ENCODE data around the gene RFX8.
"Not testable (repeated sequence)": the region's sequence is repeated elsewhere in the genome, so short reads cannot be mapped to it uniquely, and the experiment has no call there.

Gene RFX8

DNA sequence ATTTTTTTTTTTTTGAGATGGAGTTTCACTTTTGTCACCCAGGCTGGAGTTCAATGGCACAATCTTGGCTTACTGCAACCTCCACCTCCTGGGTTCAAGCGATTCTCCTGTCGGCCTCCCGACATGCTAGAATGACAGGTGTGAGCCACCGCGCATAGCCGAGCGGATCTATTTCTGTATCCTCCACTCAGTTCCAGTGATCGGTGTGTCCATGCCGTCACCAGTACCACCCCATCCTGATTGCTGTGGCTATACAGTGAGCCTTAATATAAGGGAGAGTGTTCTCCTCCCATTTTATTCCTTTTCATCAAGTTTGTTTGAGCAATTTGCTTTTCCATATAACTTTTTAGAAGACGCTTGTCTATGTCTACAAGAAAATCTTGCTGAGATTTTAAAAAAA is 35.2 kb downstream of the RFX8 start:
- DNase-seq: no peak

DNA sequence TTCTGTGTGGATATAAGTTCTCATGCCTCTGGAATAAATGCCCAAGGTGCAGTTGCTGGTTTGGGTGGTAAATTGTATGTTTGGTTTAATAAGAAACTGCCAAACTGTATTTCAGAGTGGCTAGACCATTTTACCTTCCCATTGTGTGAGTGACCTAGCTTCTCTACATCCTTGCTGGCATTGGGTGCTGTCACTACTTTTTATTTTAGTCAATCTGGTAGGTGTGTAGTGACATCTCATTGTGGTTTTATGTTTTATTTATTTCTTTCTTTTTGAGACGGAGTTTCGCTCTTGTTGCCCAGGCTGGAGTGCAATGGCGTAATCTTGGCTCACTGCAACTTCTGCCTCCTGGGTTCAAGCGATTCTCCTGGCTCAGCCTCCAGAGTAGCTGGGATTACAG is 36.4 kb downstream of the RFX8 start:
- DNase-seq: not testable (repeated sequence)

DNA sequence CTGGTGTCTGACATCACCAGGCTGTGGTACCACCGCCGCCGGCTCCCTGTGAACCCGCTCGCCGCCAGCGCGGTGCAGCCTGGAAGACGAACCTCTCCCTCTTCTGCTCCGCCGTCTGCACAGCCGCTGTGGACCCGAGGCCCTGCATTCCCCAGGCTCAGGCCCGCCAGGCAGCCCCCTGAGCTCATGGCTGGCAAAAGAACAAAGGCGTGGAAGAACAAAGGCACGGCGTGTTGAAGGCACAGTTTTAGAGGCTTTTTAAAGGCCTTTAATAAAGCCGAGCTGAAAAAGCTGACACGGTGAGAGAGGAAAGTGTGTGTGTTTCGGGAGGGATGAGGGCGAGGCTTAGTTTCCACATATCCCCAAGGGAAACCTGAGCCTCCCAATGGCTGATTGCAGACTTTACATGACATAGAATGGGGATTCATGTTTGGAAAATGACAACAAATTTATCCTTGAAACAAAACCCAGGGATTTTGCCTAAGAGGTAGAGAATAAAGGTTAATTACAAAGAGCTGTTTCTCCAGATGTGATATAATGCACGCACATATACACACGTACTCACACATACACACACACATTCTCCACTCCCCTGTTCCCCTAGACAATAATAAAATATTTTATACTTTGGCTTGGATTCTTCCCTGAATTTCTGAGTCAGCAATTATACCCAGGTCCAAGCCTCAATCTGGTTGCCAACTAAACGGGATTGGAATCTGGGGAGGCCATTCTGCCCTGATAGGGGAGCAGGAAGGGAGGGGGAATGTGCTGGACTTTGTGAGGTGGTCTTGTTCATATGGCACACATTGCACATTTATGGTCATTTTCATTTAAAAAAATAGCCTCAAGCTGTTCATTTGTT is 39.7 kb downstream of the RFX8 start:
- DNase-seq: no peak

DNA sequence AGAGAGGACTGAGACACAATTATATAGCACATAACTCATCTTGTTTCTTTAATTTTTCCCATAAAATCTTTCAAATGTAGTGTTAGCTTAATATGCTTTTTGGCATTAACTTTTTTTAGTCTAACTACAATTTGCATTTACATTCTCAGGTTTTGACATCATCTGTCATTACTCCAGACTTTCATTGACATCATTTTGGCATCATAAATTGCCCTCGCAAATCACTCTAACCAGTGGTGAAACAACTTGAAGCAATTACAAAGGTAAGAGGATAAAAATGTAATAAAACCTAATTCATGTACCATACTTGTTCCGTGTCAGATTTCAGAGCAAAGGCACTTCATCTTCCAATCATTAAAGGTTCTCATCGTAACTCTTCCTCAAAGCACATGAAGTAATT is 41.4 kb downstream of the RFX8 start:
- DNase-seq: no peak

DNA sequence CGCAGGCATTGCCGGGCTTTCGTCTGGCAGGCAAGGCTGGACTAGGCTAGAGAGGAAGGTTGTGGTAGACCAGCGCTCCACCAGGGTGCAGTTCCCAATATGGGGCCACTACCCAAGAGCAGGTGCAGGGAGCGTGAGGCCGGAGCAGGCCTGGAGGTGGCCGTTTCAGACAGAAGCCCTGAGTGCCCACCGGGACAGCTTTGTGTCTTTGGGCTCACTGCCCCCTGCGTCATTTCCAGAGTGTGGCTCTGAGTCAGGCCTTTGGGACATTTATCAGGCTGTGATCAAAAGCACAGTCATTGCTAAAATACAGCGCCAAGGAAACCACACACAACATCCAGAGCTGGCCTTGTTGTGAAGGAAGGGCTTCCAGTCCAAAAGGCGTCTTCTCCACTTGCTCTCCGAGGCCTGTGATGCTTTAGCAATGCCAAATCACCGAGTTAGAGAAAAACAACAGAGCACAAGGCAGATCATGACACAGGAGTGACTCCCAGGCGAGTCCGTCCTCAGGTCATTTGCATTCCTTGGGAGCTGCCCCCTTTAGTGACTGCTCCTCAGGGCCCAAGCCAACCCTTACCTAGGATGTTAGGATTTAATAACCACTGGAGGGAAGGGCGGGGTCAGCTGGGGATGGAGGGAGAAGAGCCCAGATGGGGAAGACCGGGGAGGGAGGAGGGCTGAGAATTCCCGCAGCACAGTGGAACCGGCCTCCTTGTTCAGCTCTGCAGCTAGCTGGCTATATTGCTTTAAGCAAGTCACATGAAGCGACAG is 42.3 kb downstream of the RFX8 start:
- DNase-seq: no peak

DNA sequence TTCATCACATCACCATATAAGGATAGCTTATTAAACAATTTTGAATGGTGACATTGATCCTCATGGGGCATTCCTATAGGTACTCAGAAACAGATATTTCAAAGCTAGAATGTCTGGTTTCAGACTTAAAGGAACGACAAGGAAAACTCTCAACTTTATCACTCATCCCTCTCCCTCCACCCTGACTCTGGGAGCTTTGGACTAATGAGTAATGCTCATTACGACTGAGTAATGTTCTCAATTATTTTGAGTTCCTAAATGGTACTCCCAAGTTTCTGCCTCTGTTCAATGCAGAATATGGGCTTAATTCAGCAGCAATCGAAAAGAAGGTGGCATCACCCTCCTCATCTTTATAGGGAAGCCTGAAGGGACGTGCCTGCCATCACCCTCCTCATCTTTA is 43.4 kb downstream of the RFX8 start:
- no peak for DNase-seq

DNA sequence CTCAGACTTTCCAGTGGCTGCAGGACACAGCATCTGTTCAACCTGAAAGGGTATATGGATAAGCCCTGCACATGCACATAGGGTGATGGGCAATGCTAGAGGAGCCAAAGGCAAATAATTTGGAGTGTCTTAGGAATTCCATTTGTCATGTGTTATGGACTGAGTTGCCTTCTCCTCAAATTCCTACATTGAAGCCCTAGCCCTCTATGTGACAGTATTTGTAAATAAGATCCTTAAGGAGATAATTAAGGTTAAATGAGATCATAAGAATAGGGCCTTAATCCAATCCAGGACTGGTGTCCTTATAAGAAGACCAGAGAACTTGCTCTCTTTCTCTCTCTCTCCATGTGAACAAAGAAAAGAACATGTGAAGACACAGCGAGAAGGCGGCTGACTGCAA is 44.8 kb downstream of the RFX8 start:
- no peak for DNase-seq

DNA sequence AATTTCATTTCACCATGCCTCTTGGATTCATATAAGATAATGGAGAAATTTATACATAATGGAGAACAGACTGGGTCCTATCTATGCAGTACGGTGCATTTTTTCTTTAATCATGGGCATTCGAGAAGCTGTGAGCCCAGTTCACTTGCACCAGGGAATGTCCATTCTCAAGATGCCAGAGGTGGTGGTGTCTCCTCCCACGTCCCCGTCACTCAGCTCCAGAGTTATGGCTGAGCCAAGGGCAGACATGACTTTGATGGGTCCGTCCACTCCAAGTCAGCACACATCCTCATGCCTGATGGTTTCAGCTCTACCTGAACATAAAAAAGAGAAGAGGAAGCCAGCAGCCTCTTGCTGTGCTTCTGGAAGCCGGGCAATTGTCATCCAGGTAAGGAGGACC is 45.5 kb downstream of the RFX8 start:
- DNase-seq: no peak

DNA sequence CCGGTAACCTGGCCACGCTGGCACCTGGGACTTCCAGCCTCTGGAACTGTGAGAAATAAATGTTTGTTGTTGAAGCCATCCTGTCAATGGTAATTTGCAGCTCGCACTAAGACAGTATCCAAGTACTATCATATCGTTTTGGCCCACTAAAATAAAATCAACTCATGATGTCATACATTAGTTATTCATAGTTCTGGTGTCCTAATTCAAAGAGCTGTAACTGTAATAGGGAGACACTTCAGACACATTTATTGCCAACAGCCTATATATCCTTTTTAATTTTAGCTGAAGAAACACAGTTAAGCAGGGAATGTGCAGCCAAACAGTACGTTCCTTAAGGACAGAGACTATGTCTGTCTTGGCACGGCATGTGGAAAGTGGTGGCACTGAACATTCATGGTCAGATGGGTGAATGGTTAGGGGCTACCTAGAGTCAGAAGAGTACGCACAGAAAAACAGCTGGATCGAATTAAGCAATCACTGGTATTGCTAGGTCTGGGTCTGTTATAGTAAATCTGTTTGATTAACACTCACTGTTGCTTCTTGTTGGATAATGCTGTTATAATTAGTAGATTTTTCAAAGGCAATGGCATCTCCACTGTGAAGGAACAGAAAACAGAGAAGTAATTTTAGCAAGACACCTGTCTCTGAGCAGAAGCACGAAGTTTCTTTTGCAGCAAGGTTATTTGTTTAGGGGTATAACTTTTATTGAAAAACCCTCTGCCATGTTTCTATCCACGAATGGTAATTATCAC is 46.3 kb downstream of the RFX8 start:
- DNase-seq: no peak

DNA sequence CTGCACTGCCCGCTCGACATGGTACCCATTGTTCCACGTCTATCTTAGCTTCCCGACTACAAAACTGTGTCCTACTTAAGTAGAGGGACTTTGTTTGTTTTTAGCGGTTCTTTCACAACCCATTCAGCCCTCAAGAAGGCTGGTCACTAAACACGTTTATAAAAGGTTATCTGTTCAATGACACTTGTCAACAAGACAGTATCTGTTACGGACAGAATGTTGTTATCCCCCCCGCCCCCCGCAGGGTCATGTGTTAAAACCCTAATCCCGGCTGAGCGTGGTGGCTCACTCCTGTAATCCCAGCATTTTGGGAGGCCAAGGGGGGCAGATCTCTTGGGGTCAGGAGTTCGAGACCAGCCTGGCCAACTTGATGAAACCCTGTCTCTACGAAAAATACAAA is 47.2 kb downstream of the RFX8 start:
- no peak for DNase-seq

DNA sequence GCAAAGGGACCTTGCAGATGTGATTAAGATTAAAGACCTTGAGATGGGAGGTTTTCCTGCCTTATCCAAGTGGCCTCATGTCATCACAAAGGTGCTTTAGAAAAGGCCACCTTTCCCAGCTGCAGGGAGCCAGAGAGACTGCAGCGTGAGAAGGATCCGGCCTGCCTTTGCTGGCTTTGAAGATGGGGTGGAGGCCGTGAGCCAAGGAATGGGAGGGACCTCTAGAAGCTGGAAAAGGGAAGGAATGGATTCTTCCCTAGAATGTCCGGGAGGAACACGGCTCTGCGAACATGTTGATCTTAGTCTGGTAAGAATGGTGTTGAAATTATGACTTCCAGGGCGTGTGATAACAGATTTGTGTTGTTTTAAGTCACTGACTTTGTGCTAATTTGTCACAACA is 47.7 kb downstream of the RFX8 start:
- no peak for DNase-seq

DNA sequence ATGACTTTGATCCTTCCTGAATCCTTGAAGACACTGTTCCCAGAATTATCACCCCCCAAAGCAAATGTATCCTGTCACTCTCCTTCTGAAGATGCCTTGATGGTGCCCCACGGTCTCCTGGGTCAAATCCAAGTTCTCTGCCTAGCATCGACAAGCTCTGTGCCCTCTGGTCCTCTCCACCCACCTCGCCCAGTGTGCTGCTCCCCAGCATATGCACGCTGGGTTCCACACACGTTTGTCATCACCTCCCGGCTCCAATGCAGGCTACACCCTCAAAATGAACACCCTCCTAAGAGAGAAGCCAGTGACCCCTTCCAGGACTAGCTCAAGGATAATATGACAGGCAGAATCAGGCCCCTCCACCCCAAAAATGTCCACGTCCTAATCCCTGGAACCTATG is 48.1 kb downstream of the RFX8 start:
- no peak for DNase-seq

DNA sequence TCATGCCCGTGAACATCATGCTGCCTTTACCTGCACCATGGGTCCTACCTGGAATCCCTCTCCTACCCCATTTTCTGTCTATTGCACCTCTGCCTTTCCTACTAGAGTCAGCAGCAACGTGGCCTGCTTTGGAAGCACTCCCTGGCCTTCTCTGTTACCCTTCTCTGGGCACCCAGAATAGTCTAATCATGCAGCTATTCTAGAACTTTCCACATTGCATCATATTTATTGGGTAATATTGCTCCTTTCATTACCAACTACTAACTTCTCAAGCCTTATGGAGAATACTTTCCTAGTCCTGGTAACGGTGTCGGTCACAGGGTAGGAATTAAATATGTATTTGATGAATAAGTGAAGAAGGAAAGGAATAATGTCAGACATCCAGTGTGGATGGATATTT is 54.3 kb downstream of the RFX8 start:
- DNase-seq: no peak

DNA sequence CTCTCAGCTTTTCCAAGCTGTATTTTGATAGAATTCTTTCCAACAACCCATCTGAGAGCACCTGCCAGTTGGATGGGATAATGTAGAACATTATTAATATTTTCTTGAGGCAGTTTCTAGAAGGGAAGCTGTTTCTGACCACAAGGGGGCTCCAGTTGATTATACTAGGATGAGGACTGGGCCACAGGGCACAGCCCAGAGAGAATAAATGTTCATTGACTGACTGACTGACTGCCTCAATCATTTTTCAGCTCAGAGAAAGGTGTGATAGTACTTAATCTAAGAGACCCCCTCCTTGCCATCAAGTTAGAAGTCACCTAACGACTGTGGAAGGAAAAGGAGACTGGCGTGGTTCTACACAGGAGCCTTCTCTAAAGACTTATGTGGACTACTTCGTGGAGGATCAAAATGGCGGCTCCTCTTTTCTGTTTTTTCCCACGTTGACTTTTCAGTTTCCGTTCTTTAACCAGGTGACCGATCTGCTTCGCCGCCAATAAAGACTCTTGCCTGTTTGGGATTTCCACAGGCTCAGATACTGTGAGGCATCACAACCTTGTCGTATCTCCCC is 55.7 kb downstream of the RFX8 start:
- DNase-seq: peak; percentile 19 to 46

DNA sequence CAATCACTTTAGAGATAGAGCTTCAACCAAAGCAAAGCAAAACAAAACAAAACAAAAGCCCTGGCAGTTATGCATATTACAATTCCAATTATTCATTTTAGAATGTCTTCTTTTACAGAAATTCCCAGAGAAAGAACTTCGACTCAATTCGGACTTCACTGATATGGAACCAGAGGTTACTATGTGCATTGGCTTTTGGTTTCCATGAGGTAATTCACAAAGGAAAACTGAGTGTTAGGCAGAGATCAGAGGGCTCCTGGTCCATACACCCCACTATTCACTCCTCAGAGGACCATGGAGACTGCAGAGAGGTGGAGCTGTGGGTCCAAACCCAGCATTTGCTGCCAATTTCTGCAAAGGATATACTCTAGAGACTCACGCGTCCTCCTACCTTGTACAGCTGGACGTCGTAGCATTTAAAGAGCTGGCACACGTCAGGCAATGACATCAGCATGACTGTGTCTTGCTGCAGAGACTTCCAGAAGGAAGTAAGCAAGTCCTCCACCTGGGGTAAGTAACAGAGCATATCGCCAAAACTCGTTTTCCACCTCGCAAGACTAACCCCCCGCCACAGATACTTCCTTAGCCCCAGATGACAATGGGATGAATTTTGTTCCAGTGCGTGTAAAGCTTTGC is 56.3 kb downstream of the RFX8 start:
- DNase-seq: no peak

DNA sequence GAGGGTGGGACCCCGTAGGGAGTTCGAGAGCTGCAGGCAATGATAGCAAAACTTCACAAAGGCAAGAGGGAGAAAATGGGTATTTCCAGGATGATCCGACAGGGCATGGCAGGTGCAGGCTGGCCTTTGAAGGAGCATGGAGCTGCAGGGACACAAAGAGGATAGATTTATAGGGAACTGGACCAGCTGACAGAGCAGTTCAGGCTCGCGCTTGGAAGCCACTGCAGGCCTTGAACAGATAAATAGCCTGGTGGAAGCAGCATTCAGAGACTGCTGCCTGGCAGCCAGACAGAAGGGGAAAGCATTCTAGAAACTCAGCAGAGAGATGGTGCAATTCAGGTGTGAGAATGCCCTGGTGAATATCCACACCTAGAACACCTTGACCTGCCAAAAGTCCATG is 58.3 kb downstream of the RFX8 start:
- no peak for DNase-seq

DNA sequence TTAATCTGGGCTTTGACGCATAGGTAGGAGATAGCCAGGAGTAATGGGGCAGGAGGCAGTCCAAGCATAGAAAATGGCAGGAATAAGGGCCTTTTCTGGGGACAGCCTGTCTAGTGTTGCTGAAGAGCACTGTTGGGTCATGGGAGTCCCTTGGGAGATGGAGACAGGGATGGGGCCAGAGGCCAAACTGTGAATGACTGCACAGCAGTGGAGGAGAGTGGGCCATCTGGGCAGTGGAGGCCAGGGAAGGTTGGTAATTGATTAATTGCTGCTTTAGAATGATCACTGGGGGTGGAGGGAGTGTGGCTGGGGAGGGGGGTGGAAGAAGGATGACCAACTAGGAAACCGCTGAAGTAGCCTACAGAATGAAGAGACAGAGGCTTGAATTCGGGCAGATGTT is 59.0 kb downstream of the RFX8 start:
- no peak for DNase-seq

DNA sequence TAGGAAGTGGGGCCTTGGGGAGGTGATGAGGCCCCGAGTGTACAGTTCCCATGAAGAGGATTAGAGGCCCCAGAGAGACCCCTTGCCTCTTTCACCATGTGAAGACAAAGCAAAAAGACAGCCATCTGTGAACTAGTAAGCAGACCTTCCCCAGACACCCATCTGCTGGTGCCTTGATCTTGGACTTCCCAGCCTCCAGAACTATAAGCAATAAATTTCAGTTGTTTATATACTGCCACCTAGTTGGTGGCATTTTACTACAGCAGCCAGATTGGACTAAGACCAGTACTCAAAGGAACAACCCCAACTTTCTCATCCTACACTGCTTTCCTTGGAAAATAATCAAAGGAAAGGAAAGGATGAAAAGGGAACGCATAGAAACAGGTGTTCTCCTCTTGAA is 59.7 kb downstream of the RFX8 start:
- DNase-seq: no peak

DNA sequence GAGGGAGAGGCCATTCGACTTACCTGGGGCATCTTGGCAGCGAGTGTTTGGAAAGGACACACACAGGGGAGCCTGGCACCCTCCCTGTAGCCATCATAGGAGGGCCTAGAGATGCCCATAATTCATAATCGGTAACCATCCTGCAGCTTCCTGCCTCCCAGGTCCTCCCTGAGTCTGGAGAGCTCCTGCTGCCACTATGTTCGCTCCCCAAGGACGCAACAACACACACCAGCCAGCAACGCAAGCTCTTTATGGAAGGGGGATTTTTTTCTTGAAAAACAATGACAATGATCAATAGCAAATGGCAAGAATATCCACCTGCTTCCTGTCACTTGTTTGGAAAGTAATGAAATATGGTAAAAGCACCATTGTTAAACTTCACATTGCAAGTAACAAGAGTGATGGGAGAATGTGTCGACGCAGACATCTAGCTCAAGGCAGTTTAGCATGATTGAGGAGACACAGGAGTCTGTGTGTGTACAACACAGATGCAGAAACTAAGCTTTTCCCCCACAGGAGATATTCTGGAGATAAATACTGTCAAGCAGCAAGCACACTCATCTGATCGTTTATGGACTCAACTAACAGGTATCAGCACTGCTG is 62.7 kb downstream of the RFX8 start:
- DNase-seq: no peak

DNA sequence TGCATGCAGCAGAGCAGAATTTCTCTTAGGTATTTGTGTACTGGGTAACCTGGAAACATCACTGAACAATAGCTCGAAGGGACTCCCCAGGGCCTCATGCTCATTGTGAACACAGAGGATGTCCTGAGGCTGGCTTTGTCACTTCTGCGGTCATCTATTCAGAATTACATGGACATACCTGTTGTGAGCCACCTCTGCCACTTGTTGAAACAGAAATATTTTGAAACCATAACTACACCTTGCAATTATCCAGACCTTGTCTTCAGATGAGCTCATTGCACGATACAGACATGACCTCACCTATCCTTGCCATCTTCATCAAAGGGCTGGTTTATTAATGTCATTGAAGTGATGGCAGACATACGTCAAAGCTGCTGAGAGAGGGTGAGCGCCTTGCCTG is 64.2 kb downstream of the RFX8 start:
- DNase-seq: no peak

DNA sequence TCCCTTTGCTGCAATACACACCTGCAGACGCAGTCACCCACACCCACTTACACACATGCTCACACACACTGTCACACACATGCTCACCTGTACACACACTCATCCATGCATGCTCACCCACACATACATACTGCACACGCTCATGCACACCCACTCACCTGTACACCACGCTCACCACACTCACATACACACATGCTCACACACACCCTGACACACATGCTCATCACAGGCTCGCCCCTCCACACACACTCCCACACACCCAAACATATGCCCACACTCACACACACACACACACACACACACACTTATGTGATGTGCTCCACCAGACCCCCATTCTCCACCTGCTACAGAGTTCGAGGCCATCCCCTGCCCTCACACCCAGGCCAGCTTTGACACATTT is 64.8 kb downstream of the RFX8 start:
- DNase-seq: no peak

DNA sequence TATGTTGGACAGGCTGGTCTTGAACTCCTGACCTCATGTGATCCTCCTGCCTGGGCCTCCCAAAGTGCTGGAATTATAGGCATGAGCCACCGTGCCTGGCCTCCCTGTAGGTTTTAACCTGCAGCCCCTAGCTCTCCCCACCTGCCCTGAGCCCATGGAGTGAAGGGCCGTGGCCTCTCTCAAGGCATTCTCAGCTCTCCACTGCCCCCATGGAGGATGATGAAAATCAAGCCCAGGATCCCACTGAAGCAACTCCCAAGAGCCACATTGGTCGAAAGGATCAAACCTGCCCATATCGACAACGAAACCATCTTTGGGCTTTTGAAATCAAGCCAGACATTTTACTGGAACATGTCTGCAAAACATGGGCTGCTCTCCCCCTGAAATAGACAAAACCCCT is 65.2 kb downstream of the RFX8 start:
- no peak for DNase-seq
